HepG2 (cell line): Measurements from ENCODE around the gene CSTPP1. TPM values are rescaled to one million over a fixed set of nuclear protein-coding genes. Genes with fewer than 3 reads are reported as not detected.

ENCODE experiments used
- ATAC-seq: fragments of 200-7000 bp; cut with Tn5 transposase; 3 replicates; pipeline ENCODE4 v1.9.1; 2020; ENCODE audit warnings: mild to moderate bottlenecking, moderate library complexity
- BruUV-seq: library from RNA; stranded (reverse); fragments of 400-500 nt; replicated peaks from 2 replicates; lab custom pipeline; 2021; lab: Mats Ljungman, UMichigan
- CTCF ChIA-PET: fragments of 300-600 bp; formaldehyde crosslinking; extraction: SDS; loops from one replicate; lab custom pipeline; 2021; ENCODE audit warnings: low total read pairs, inconsistent platforms, low intra/inter-chr PET ratio; lab: Yijun Ruan, JAX
- POLR2A ChIA-PET: fragments of 350-600 bp; sonication (Branson Sonifier 250); formaldehyde crosslinking; loops from one replicate; lab custom pipeline; 2020; ENCODE audit warnings: antibody characterized with exemption, inconsistent platforms; lab: Yijun Ruan, JAX
- DNase-seq: peaks from one replicate; pipeline ENCODE4 v3.0.0-alpha.2; 2015; ENCODE audit warnings: low spot score
- FAIRE-seq: peaks from 3 replicates; lab custom pipeline; 2011; peaks lifted over from hg19 to GRCh38; lab: Jason Lieb, UNC
- H2AFZ ChIP-seq: one replicate; pipeline ENCODE4 v1.6.1; 2011; ENCODE audit warnings: low read length, inconsistent platforms
- H3K27ac ChIP-seq: fragments of 300-600 bp; 3 replicates; pipeline ENCODE4 v1.8.0; 2011; ENCODE audit warnings: mixed run types, mild to moderate bottlenecking, mixed read lengths, low read length, inconsistent platforms; ENCODE audit not compliant: insufficient read depth; ENCODE audit errors: extremely low read length
- H3K27me3 ChIP-seq, 2 experiments: fragments of 200-600 bp in 1 of 2; 2 replicates in 1 of 2; 3 replicates in 1 of 2; pipeline versions ENCODE4 v1.6.0 to v1.8.0; 2011; ENCODE audit warnings: low read length in 2 of 2, mild to moderate bottlenecking in 2 of 2, moderate library complexity in 2 of 2, inconsistent platforms in 1 of 2; ENCODE audit not compliant: insufficient read depth in 2 of 2, control insufficient read depth in 1 of 2
- H3K36me3 ChIP-seq, 2 experiments: fragments of 200-600 bp in 1 of 2; replicated peaks in 1 of 2; 2 replicates in 1 of 2; 3 replicates in 1 of 2; pipeline versions ENCODE4 v1.5.1 to v1.8.0; 2011; ENCODE audit warnings: low read length in 2 of 2, inconsistent platforms in 1 of 2; ENCODE audit not compliant: insufficient read depth in 2 of 2, control insufficient read depth in 1 of 2
- H3K4me1 ChIP-seq: 2 replicates; pipeline ENCODE4 v1.5.1; 2012; ENCODE audit warnings: low read length, inconsistent platforms; ENCODE audit not compliant: insufficient read depth
- H3K4me2 ChIP-seq: 2 replicates; pipeline ENCODE4 v1.6.0; 2011; ENCODE audit warnings: low read depth, low read length, inconsistent platforms
- H3K4me3 ChIP-seq, 3 experiments: fragments of 200-600 bp in 1 of 3; sonication (generic), shearing (Covaris generic) in 1 of 3; replicated peaks in 1 of 3; 2 replicates each; pipeline ENCODE4 v1.5.1; 2011 to 2016; ENCODE audit warnings: low read length in 3 of 3, inconsistent platforms in 2 of 3, low read depth in 2 of 3, mild to moderate bottlenecking in 2 of 3, control low read depth in 1 of 3, mixed read lengths in 1 of 3; ENCODE audit not compliant: insufficient read depth in 1 of 3
- H3K79me2 ChIP-seq: one replicate; pipeline ENCODE4 v1.6.1; 2011; ENCODE audit warnings: low read length, inconsistent platforms; ENCODE audit not compliant: insufficient read depth
- H3K9ac ChIP-seq: 2 replicates; pipeline ENCODE4 v1.6.0; 2011; ENCODE audit warnings: mild to moderate bottlenecking, low read depth, low read length, inconsistent platforms; ENCODE audit not compliant: insufficient read depth
- H3K9me3 ChIP-seq: 2 replicates; pipeline ENCODE4 v1.5.1; 2012; ENCODE audit warnings: mild to moderate bottlenecking, low read length
- H4K20me1 ChIP-seq: 2 replicates; pipeline ENCODE4 v1.6.0; 2011; ENCODE audit warnings: inconsistent platforms, mild to moderate bottlenecking, low read length, moderate library complexity; ENCODE audit not compliant: insufficient read depth
- AKNA ChIP-seq: sonication (generic); formaldehyde crosslinking; IDR thresholded peaks from 2 replicates; pipeline ENCODE4 v1.4.0; 2020; ENCODE audit warnings: missing genetic modification reagents, borderline replicate concordance
- GPN1 ChIP-seq: sonication (generic); formaldehyde crosslinking; IDR thresholded peaks from 2 replicates; pipeline ENCODE4 v1.5.1; 2020; ENCODE audit warnings: missing genetic modification reagents, borderline replicate concordance
- HDAC6 ChIP-seq: fragments of 200-600 bp; sonication (generic); IDR thresholded peaks from 2 replicates; pipeline ENCODE4 v1.7.0; 2017; ENCODE audit warnings: mild to moderate bottlenecking, antibody characterized with exemption, low read length, low read depth
- JARID2 ChIP-seq: sonication (generic); formaldehyde crosslinking; IDR thresholded peaks from 2 replicates; pipeline ENCODE4 v1.8.1; 2023; ENCODE audit warnings: missing genetic modification reagents, inconsistent platforms; ENCODE audit not compliant: insufficient replicate concordance
- MED13 ChIP-seq: sonication (generic); formaldehyde crosslinking; IDR thresholded peaks from 2 replicates; pipeline ENCODE4 v1.5.0; 2020; ENCODE audit warnings: missing genetic modification reagents
- MLLT10 ChIP-seq: sonication (generic); formaldehyde crosslinking; IDR thresholded peaks from 2 replicates; pipeline ENCODE4 v1.4.0; 2020; ENCODE audit warnings: missing genetic modification reagents
- NONO ChIP-seq, 2 experiments: fragments of 450-650 bp in 1 of 2; sonication (generic) in 1 of 2; formaldehyde crosslinking in 1 of 2; IDR thresholded peaks in 1 of 2; conservative IDR thresholded peaks in 1 of 2; 2 replicates each; pipeline versions ENCODE4 v1.6.1 to v1.8.0; 2017 to 2022; ENCODE audit warnings: mild to moderate bottlenecking in 1 of 2, missing genetic modification reagents in 1 of 2, moderate library complexity in 1 of 2
- PAX8 ChIP-seq: sonication (generic); formaldehyde crosslinking; IDR thresholded peaks from 2 replicates; pipeline ENCODE4 v1.8.0; 2022; ENCODE audit warnings: mild to moderate bottlenecking, missing genetic modification reagents, borderline replicate concordance
- PHB2 ChIP-seq: fragments of 450-650 bp; IDR thresholded peaks from 2 replicates; pipeline ENCODE4 v1.6.1; 2018; ENCODE audit not compliant: partially characterized antibody
- PHF20 ChIP-seq: sonication (generic); formaldehyde crosslinking; IDR thresholded peaks from 2 replicates; pipeline ENCODE4 v1.5.0; 2020; ENCODE audit warnings: mild to moderate bottlenecking, missing genetic modification reagents
- PRDM4 ChIP-seq: sonication (generic); formaldehyde crosslinking; IDR thresholded peaks from 2 replicates; pipeline ENCODE4 v1.9.0; 2021; ENCODE audit warnings: missing genetic modification reagents, borderline replicate concordance
- PTBP1 ChIP-seq: fragments of 200-400 bp; formaldehyde crosslinking; IDR thresholded peaks from 2 replicates; pipeline ENCODE4 v1.6.1; 2018; ENCODE audit warnings: low read length, low read depth; ENCODE audit not compliant: poor library complexity, severe bottlenecking
- ZBTB26 ChIP-seq: IDR thresholded peaks from 2 replicates; pipeline ENCODE4 v1.6.1; 2016; ENCODE audit warnings: missing compliant biosample characterization, missing genetic modification reagents, borderline replicate concordance
- ZNF3 ChIP-seq: IDR thresholded peaks from 2 replicates; pipeline ENCODE4 v1.7.0; 2017; ENCODE audit warnings: inconsistent platforms
- ZNF644 ChIP-seq: IDR thresholded peaks from 2 replicates; pipeline ENCODE4 v1.6.1; 2016; ENCODE audit warnings: low read depth
- ZNF788 ChIP-seq: sonication (generic); formaldehyde crosslinking; IDR thresholded peaks from 2 replicates; pipeline ENCODE4 v1.5.0; 2020; ENCODE audit warnings: mild to moderate bottlenecking, missing genetic modification reagents, borderline replicate concordance
- WGBS: methylation state at CpG from one replicate; pipeline ENCODE4 v1.1.6; 2017; ENCODE audit warnings: low lambda C conversion rate; 5-methylcytosine and 5-hydroxymethylcytosine counted together
- in situ Hi-C: cut with HindIII; loops from 2 replicates; pipeline ENCODE4 v1.10.0; 2017; ENCODE audit warnings: low pct_unique_long_range_greater_than_20kb; ENCODE audit not compliant: extremely low pct_ligation_motif_present
- intact Hi-C: fragments of 100-400 bp; cut with micrococcal nuclease; formaldehyde crosslinking; loops from one replicate; pipeline ENCODE4 v1.10.0; 2022; ENCODE audit not compliant: unreplicated experiment
- polyA plus RNA-seq, 8 experiments: library from polyadenylated mRNA; depleted of rRNA in 3 of 8; stranded (reverse) in 7 of 8; unstranded in 1 of 8; fragments of >200 nt; fragmentation: Illumina TruSeq in 4 of 8; extraction: Trizol in 4 of 8; gene quantifications; 2 replicates each; pipeline versions ENCODE4 v1.2.1 to v1.2.3, GENCODE V29; 2011 to 2016; ENCODE audit warnings: low read depth in 4 of 8, missing spikeins in 1 of 8, mixed read lengths in 1 of 8; ENCODE audit not compliant: insufficient read depth in 1 of 8
- total RNA-seq, 5 experiments: library from RNA; depleted of rRNA; stranded (reverse); fragments of >200 nt; fragmentation: Illumina TruSeq; extraction: Trizol; gene quantifications; 2 replicates each; pipeline ENCODE4 v1.2.3, GENCODE V29; 2016; ENCODE audit warnings: low read depth in 1 of 5

CSTPP1 gene
- total and polyA plus RNA-seq, 2 of the 13 experiments (the other 11 are each of a cell fraction or from before 2014, with no cell fraction given): 12.3 to 14.6 TPM

- intact Hi-C loops (loop anchor here (2.0 kb wide), 1 partner anchor 14 kb away; no protein-coding TSS in a partner anchor), in situ Hi-C loops (no loop called here)
- Histone ChIP-seq H3K4me1 (peaks cover 17% of the 10 kb centered on the region), H2AFZ (no peak overlapping the region), H4K20me1 (no peaks in the 10 kb centered on the region), H3K36me3 (no peaks in the 10 kb centered on the region), H3K9me3 (no peaks in the 10 kb centered on the region), H3K27ac (no peak overlapping the region), H3K4me3 (no peak overlapping the region), H3K27me3 (no peaks in the 10 kb centered on the region), H3K79me2 (no peaks in the 10 kb centered on the region), H3K4me2 (no peak overlapping the region), H3K9ac (no peak overlapping the region)
- ATAC-seq (no peak), DNase-seq (no peak), FAIRE-seq (no peak)
- ChIA-PET POLR2A (no interaction called here), CTCF (no interaction called here)
- 97% methylated on average over 3 of the region's 3 CpGs for WGBS
- no TSS peak for BruUV-seq
- no peak for TF ChIP-seq PTBP1
- TF ChIP-seq HDAC6: no peak
- TF ChIP-seq MLLT10: no peak
- TF ChIP-seq PRDM4 (CRISPR knock-in tag): no peak
- no peak for TF ChIP-seq ZNF3 (CRISPR knock-in tag)
- no peak for TF ChIP-seq PAX8 (CRISPR knock-in tag)
- no peak for TF ChIP-seq PHF20 (CRISPR knock-in tag)
- no peak for TF ChIP-seq AKNA (CRISPR knock-in tag)
- TF ChIP-seq ZNF788 (CRISPR knock-in tag): no peak
- no peak for TF ChIP-seq JARID2 (CRISPR knock-in tag)
- no peak for TF ChIP-seq ZNF644 (CRISPR knock-in tag)
- TF ChIP-seq GPN1 (CRISPR knock-in tag): no peak
- TF ChIP-seq MED13: no peak
- TF ChIP-seq PHB2: no peak
- TF ChIP-seq NONO (IDR thresholded peaks at IDR 0.05): no peak
- no peak for TF ChIP-seq NONO (CRISPR knock-in tag; conservative IDR thresholded peaks at IDR 0.05)
- TF ChIP-seq ZBTB26 (CRISPR knock-in tag): no peak
These were observed 34.5 kb downstream of the CSTPP1 start for GRCh38 chr11:46970913-46971625.
